GM12865 (cell line): ENCODE data around the gene EXOC3L2.

Experiments
- DNase-seq: peaks from one replicate; pipeline ENCODE4 v3.0.0; 2010; ENCODE audit warnings: low read depth
- H3K4me3 ChIP-seq: 2 replicates; pipeline ENCODE4 v1.5.1; 2011; ENCODE audit warnings: mild to moderate bottlenecking, low read depth, low read length, control low read depth
- TF ChIP-seq, protein P1 (sequence below): IDR thresholded peaks from 2 replicates; pipeline ENCODE4 v1.5.1; 2011; ENCODE audit warnings: low read length, control low read depth, low read depth, inconsistent platforms; ENCODE audit not compliant: insufficient read depth; ENCODE audit errors: missing control alignments

EXOC3L2 gene

GRCh38 chr19:45175515-45176345 is 69.5 kb downstream of the EXOC3L2 start:
- TF ChIP-seq, protein P1, sequence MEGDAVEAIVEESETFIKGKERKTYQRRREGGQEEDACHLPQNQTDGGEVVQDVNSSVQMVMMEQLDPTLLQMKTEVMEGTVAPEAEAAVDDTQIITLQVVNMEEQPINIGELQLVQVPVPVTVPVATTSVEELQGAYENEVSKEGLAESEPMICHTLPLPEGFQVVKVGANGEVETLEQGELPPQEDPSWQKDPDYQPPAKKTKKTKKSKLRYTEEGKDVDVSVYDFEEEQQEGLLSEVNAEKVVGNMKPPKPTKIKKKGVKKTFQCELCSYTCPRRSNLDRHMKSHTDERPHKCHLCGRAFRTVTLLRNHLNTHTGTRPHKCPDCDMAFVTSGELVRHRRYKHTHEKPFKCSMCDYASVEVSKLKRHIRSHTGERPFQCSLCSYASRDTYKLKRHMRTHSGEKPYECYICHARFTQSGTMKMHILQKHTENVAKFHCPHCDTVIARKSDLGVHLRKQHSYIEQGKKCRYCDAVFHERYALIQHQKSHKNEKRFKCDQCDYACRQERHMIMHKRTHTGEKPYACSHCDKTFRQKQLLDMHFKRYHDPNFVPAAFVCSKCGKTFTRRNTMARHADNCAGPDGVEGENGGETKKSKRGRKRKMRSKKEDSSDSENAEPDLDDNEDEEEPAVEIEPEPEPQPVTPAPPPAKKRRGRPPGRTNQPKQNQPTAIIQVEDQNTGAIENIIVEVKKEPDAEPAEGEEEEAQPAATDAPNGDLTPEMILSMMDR, result no peak
- no peak overlapping the region for H3K4me3 ChIP-seq
- DNase-seq, result no peak

GRCh38 chr19:45173816-45174215 is 71.4 kb downstream of the EXOC3L2 start:
- H3K4me3 ChIP-seq, result no peak overlapping the region
- TF ChIP-seq, protein P1, result no peak
- DNase-seq, result no peak

GRCh38 chr19:45172611-45173208 is 72.5 kb downstream of the EXOC3L2 start:
- TF ChIP-seq, protein P1, result no peak
- DNase-seq, result no peak
- no peak overlapping the region for H3K4me3 ChIP-seq

- TF ChIP-seq, protein P1, result no peak
- H3K4me3 ChIP-seq, result no peak overlapping the region
- no peak for DNase-seq
These were observed 73.0 kb downstream of the EXOC3L2 start for GRCh38 chr19:45172173-45172572.

GRCh38 chr19:45171211-45171623 is 74.0 kb downstream of the EXOC3L2 start:
- no peak overlapping the region for H3K4me3 ChIP-seq
- TF ChIP-seq, protein P1, result no peak
- DNase-seq, result no peak

- TF ChIP-seq, protein P1, result no peak
- no peak for DNase-seq
- H3K4me3 ChIP-seq, result no peak overlapping the region
These were observed 74.8 kb downstream of the EXOC3L2 start for GRCh38 chr19:45170146-45171106.
